Endothelial cell of umbilical vein (primary cell): Measurements from ENCODE around the gene HDAC10. TPM values are rescaled to one million over a fixed set of nuclear protein-coding genes. Genes with fewer than 3 reads are reported as not detected.
A peak's percentile ranks its signal among the peaks of the same experiment; 100 is the strongest.

Source experiments
- BruUV-seq: library from RNA; stranded (reverse); fragments of 400-500 nt; replicated peaks from 2 replicates; lab custom pipeline; 2021; lab: Mats Ljungman, UMichigan
- CTCF ChIA-PET: fragments of 300-600, 350-600 bp; sonication (Branson Sonifier 250); formaldehyde crosslinking; loops from one replicate; lab custom pipeline; 2021; ENCODE audit warnings: antibody characterized with exemption, inconsistent platforms; lab: Charles Lee
- POLR2A ChIA-PET: fragments of 300-600, 350-600 bp; sonication (Branson Sonifier 250); formaldehyde crosslinking; loops from one replicate; lab custom pipeline; 2021; ENCODE audit warnings: antibody characterized with exemption, inconsistent platforms; lab: Charles Lee
- DNase-seq: peaks from one replicate; pipeline ENCODE4 v3.0.0-alpha.2; 2011; ENCODE audit warnings: low read depth, low spot score
- FAIRE-seq: peaks from 2 replicates; lab custom pipeline; 2011; peaks lifted over from hg19 to GRCh38; lab: Jason Lieb, UNC
- H2AFZ ChIP-seq: 2 replicates; pipeline ENCODE4 v1.6.0; 2012; ENCODE audit warnings: low read depth, low read length, control low read depth, inconsistent platforms
- H3K27ac ChIP-seq: 2 replicates; pipeline ENCODE4 v1.5.1; 2011; ENCODE audit warnings: low read depth, mild to moderate bottlenecking, control low read depth, low read length, moderate library complexity; ENCODE audit not compliant: insufficient read depth
- H3K27me3 ChIP-seq, 2 experiments: 2 replicates each; pipeline versions ENCODE4 v1.6.0 to v1.6.1; 2011; ENCODE audit warnings: low read length in 2 of 2, mixed read lengths in 1 of 2; ENCODE audit not compliant: control insufficient read depth in 2 of 2, insufficient read depth in 2 of 2
- H3K36me3 ChIP-seq, 2 experiments: 2 replicates in 1 of 2; 3 replicates in 1 of 2; pipeline ENCODE4 v1.5.1; 2011; ENCODE audit warnings: low read length in 2 of 2, mild to moderate bottlenecking in 1 of 2, moderate library complexity in 1 of 2; ENCODE audit not compliant: control insufficient read depth in 2 of 2, insufficient read depth in 2 of 2; ENCODE audit errors: extremely low read depth in 1 of 2
- H3K4me1 ChIP-seq: 3 replicates; pipeline ENCODE4 v1.5.1; 2011; ENCODE audit warnings: mild to moderate bottlenecking, low read length; ENCODE audit not compliant: control insufficient read depth, insufficient read depth; ENCODE audit errors: extremely low read depth
- H3K4me2 ChIP-seq: 2 replicates; pipeline ENCODE4 v1.6.1; 2011; ENCODE audit warnings: low read length, control low read depth, mixed read lengths; ENCODE audit not compliant: insufficient read depth
- H3K4me3 ChIP-seq, 3 experiments: fragments of 200-600 bp in 1 of 3; sonication (generic), shearing (Covaris generic) in 1 of 3; replicated peaks in 1 of 3; 2 replicates each; pipeline ENCODE4 v1.5.1; 2011 to 2016; ENCODE audit warnings: control low read depth in 3 of 3, low read length in 3 of 3, mild to moderate bottlenecking in 2 of 3, inconsistent platforms in 1 of 3, low read depth in 1 of 3, moderate library complexity in 1 of 3; ENCODE audit not compliant: insufficient read depth in 1 of 3
- H3K79me2 ChIP-seq: 2 replicates; pipeline ENCODE4 v1.6.0; 2012; ENCODE audit warnings: low read length, inconsistent platforms; ENCODE audit not compliant: control insufficient read depth, insufficient read depth
- H3K9ac ChIP-seq: replicated peaks from 2 replicates; pipeline ENCODE3; 2011; ENCODE audit warnings: low read length, control low read depth; ENCODE audit not compliant: insufficient read depth; ENCODE audit errors: extremely low read depth
- H3K9me1 ChIP-seq: replicated peaks from 3 replicates; pipeline ENCODE4 v1.6.0; 2011; ENCODE audit warnings: mild to moderate bottlenecking, low read length; ENCODE audit not compliant: control insufficient read depth, insufficient read depth; ENCODE audit errors: extremely low read depth
- H3K9me3 ChIP-seq: replicated peaks from 2 replicates; pipeline ENCODE4 v1.5.1; 2012; ENCODE audit warnings: low read length, inconsistent platforms; ENCODE audit not compliant: control insufficient read depth, insufficient read depth
- H4K20me1 ChIP-seq: replicated peaks from 2 replicates; pipeline ENCODE3; 2011; ENCODE audit warnings: mild to moderate bottlenecking, low read length; ENCODE audit not compliant: control insufficient read depth, insufficient read depth; ENCODE audit errors: extremely low read depth
- CTCF ChIP-seq, 2 donors: IDR thresholded peaks; 1 replicate in 1 of 2; 2 replicates in 1 of 2; pipeline ENCODE4 v1.5.1; 2011; ENCODE audit warnings: low read length in 2 of 2, mild to moderate bottlenecking in 2 of 2, moderate library complexity in 2 of 2, control low read depth in 1 of 2, inconsistent platforms in 1 of 2, low read depth in 1 of 2; ENCODE audit not compliant: insufficient read depth in 1 of 2; ENCODE audit errors: extremely low read depth in 1 of 2
- EZH2 ChIP-seq: IDR thresholded peaks from 2 replicates; pipeline ENCODE4 v1.6.1; 2012; ENCODE audit warnings: borderline replicate concordance, low read depth, mild to moderate bottlenecking, moderate library complexity, low read length, inconsistent platforms; ENCODE audit not compliant: severe bottlenecking
- GATA2 ChIP-seq: IDR thresholded peaks from 2 replicates; pipeline ENCODE4 v1.7.0; 2011; ENCODE audit warnings: low read depth, mild to moderate bottlenecking, moderate library complexity, mixed read lengths, low read length; ENCODE audit not compliant: insufficient read length, insufficient read depth
- JUN ChIP-seq: IDR thresholded peaks from 2 replicates; pipeline ENCODE4 v1.6.1; 2011; ENCODE audit warnings: borderline replicate concordance, low read depth; ENCODE audit not compliant: insufficient read length, insufficient read depth
- MYC ChIP-seq: IDR thresholded peaks from one replicate; pipeline ENCODE4 v1.6.1; 2011; ENCODE audit warnings: mild to moderate bottlenecking, low read depth, low read length
- POLR2A ChIP-seq: IDR thresholded peaks from 2 replicates; pipeline ENCODE4 v1.6.1; 2012; ENCODE audit warnings: low read depth, mild to moderate bottlenecking, control low read depth, low read length
- POLR2AphosphoS5 ChIP-seq: IDR thresholded peaks from 2 replicates; pipeline ENCODE4 v1.6.1; 2012; ENCODE audit warnings: low read depth, mild to moderate bottlenecking, control low read depth, low read length, moderate library complexity; ENCODE audit not compliant: insufficient read depth
- dilution Hi-C: fragments of 300-500 bp; cut with MboI; formaldehyde crosslinking; loops from one replicate; pipeline ENCODE4 v1.15.0; 2019; ENCODE audit warnings: low sequenced_read_pairs; ENCODE audit not compliant: extremely low pct_ligation_motif_present
- intact Hi-C: fragments of 100-400 bp; cut with micrococcal nuclease; formaldehyde crosslinking; loops from one replicate; pipeline ENCODE4 v1.10.0; 2022
- polyA plus RNA-seq, 4 experiments: library from polyadenylated mRNA; depleted of rRNA in 3 of 4; stranded (reverse) in 3 of 4; unstranded in 1 of 4; fragments of >200 nt; gene quantifications; 2 replicates each; pipeline versions ENCODE4 v1.2.1 to v1.2.3, GENCODE V29; 2011 to 2012; ENCODE audit warnings: missing spikeins in 1 of 4
- total RNA-seq: library from RNA; stranded (reverse); gene quantifications from 2 replicates; pipeline ENCODE4 v1.2.3, GENCODE V29; 2021

The HDAC10 gene
- total and polyA plus RNA-seq, 2 donors (not counting 3 experiments of a cell fraction or from before 2014, with no cell fraction given), result 32.6 to 47.0 TPM

GRCh38 chr22:50200461-50201190 is 50.4 kb downstream of the HDAC10 start, which contains the start of gene SELENOO:
Gene SELENOO, plus strand, starts transcription at chr22:50201011. Its CDS starts 26 bp downstream, at chr22:50201037.
- Histone ChIP-seq H3K4me1 (peaks cover 18% of the 10 kb centered on the region), H3K4me2 (peak within 1 kb of the TSS; percentile 94), H3K79me2 (peaks cover 26% of the 10 kb centered on the region), H3K4me3 (peak within 1 kb of the TSS; percentile 58 to 85 (median 75)), H4K20me1 (no peaks in the 10 kb centered on the region), H3K9me3 (no peaks in the 10 kb centered on the region), H3K9me1 (no peaks in the 10 kb centered on the region), H3K27ac (peak within 1 kb of the TSS; percentile 60), H3K9ac (peak within 1 kb of the TSS; percentile 69), H3K27me3 (no peaks in the 10 kb centered on the region), H2AFZ (peak within 1 kb of the TSS; percentile 91), H3K36me3 (peaks cover 2 to 10% of the 10 kb centered on the region in 2 experiments)
- CTCF ChIA-PET, result no interaction called here
- BruUV-seq, result TSS peak; percentile 56
- peak; percentile 80 for DNase-seq
- TF ChIP-seq GATA2 (no peak), EZH2 (no peak), JUN (no peak), CTCF (IDR thresholded peaks at IDR 0.05; ENCODE audit: extremely low read depth in 1 of 2, insufficient read depth in 1 of 2, low read depth in 1 of 2, low read length in 2 of 2) (no peak), MYC (no peak), POLR2AphosphoS5 (peak; percentile 90), POLR2A (peak; percentile 83)
- intact Hi-C loops, result loop anchor here (2.0 to 10.0 kb wide), 3 partner anchors 14 to 226 kb away; no protein-coding TSS in a partner anchor
- dilution Hi-C loops, result no loop called here
- FAIRE-seq, result peak; percentile 89
- POLR2A ChIA-PET, result no interaction called here
